ENCODE results near the gene YWHAG. TPM values are rescaled to one million over a fixed set of nuclear protein-coding genes. Genes with fewer than 3 reads are reported as not detected.
"Not testable (repeated sequence)": the region's sequence is repeated elsewhere in the genome, so short reads cannot be mapped to it uniquely, and the experiment has no call there.

Gene YWHAG
- total RNA-seq, 1 donor from 2014 or later: 205 TPM

DNA sequence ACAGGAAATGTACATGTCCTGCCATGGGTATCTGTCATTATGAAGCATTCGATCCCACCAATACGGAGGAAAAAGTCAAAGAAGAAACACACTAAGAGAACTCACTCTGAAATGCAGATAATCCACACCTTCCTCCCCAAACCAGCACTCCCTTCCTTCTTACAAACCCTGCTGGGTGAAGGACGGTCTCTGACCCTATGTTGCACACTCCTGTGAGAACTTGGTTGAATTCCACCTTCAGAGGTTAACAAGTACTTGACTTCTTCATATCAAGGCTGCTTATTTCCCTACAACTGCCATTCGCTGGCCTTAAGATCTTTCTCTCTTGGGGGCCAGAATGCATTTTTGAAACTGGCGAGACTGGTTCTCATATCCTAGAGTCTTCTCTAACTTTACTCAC, 16.6 kb downstream of the YWHAG start:
- Mint-ChIP-seq H3K4me3 (ENCODE audit: unreplicated experiment) (no peak overlapping the region), H3K27me3 (ENCODE audit: low read depth) (no peaks in the 10 kb centered on the region), H3K4me1 (ENCODE audit: low read depth) (peaks cover 76% of the 10 kb centered on the region), H3K27ac (ENCODE audit: unreplicated experiment) (peak overlapping the region; percentile 75), H3K36me3 (ENCODE audit: low read depth) (peaks cover 28% of the 10 kb centered on the region), H3K9me3 (ENCODE audit: low read depth) (no peaks in the 10 kb centered on the region)
- TF ChIP-seq, protein P1, sequence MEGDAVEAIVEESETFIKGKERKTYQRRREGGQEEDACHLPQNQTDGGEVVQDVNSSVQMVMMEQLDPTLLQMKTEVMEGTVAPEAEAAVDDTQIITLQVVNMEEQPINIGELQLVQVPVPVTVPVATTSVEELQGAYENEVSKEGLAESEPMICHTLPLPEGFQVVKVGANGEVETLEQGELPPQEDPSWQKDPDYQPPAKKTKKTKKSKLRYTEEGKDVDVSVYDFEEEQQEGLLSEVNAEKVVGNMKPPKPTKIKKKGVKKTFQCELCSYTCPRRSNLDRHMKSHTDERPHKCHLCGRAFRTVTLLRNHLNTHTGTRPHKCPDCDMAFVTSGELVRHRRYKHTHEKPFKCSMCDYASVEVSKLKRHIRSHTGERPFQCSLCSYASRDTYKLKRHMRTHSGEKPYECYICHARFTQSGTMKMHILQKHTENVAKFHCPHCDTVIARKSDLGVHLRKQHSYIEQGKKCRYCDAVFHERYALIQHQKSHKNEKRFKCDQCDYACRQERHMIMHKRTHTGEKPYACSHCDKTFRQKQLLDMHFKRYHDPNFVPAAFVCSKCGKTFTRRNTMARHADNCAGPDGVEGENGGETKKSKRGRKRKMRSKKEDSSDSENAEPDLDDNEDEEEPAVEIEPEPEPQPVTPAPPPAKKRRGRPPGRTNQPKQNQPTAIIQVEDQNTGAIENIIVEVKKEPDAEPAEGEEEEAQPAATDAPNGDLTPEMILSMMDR (IDR thresholded peaks at IDR 0.05): no peak
- no peak for DNase-seq (ENCODE audit: low spot score)

DNA sequence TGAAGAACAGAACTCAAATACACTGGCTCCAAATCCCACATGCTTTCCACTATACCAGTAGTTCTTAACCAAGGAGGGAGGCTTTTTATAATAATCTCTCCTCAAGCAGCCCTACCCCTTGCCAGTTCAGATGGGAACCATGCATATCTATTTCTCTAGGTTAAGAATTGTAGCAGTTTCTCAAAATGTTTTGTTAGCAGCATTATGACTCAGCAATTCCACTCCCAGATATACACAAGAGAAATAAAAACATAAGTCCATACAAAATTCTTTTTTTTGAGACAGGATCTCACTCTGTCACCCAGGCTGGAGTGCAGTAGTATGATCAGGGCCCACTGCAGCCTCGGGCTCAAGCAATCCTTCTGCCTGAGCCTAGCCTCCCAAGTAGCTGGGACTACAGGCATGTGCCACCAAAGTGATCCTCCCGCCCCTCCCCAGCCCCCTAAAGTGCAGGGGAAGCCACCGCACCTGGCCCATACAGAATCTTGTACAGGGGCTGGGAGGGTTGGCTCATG, 18.1 kb downstream of the YWHAG start:
- no peak for DNase-seq (ENCODE audit: low spot score)
- no peaks in the 10 kb centered on the region for H3K9me3 Mint-ChIP-seq (ENCODE audit: low read depth)
- H3K27me3 Mint-ChIP-seq (ENCODE audit: low read depth): no peaks in the 10 kb centered on the region
- TF ChIP-seq, protein P1 (IDR thresholded peaks at IDR 0.05): no peak
- H3K4me3 Mint-ChIP-seq (ENCODE audit: unreplicated experiment): no peak overlapping the region
- H3K36me3 Mint-ChIP-seq (ENCODE audit: low read depth): peaks cover 18% of the 10 kb centered on the region
- H3K27ac Mint-ChIP-seq (ENCODE audit: unreplicated experiment): peak overlapping the region; percentile 75
- peaks cover 74% of the 10 kb centered on the region for H3K4me1 Mint-ChIP-seq (ENCODE audit: low read depth)

DNA sequence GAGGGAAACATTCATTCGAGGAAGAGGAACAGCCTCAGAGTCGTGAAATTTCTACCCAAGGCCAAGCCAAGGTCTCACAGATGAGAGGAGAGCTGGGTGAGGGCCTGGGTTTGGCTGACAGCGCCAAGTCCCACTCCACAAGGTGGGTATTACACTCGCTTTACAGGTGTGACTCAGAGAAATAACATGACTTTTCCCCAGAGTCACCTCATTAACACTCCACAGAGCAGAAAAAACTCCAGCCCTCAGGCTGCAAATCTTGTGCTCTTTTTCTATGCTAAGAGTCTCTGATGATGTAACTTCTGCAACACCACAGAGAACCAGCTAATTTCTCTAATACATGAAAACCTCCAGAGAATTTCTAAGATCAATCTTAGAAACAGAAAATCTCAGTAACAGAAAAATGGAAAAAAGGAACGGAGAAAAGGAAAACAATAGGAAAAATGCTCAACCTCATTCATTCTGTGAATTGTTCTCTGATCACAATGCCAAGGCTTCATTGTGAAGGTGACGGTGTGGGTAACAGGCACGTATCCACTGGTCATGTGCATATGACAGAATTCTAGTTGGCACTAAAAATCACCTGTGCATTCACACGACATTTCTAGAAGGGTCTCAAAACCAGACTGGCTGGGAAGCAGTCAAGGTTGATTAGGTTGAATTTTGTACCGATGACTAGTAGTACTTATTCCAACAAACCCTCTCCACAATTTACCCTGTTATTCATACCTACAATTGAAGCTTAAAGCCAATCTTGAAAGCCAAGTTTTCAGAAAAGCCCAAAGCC, 20.3 kb downstream of the YWHAG start:
- H3K27ac Mint-ChIP-seq (ENCODE audit: unreplicated experiment): peak overlapping the region; percentile 86
- TF ChIP-seq, protein P1 (IDR thresholded peaks at IDR 0.05): no peak
- peaks cover 75% of the 10 kb centered on the region for H3K4me1 Mint-ChIP-seq (ENCODE audit: low read depth)
- peaks cover 7% of the 10 kb centered on the region for H3K36me3 Mint-ChIP-seq (ENCODE audit: low read depth)
- H3K9me3 Mint-ChIP-seq (ENCODE audit: low read depth): no peaks in the 10 kb centered on the region
- DNase-seq (ENCODE audit: low spot score): no peak
- H3K27me3 Mint-ChIP-seq (ENCODE audit: low read depth): no peaks in the 10 kb centered on the region
- no peak overlapping the region for H3K4me3 Mint-ChIP-seq (ENCODE audit: unreplicated experiment)

- Mint-ChIP-seq H3K36me3 (ENCODE audit: low read depth) (peaks cover 3% of the 10 kb centered on the region), H3K4me3 (ENCODE audit: unreplicated experiment) (no peak overlapping the region), H3K4me1 (ENCODE audit: low read depth) (peaks cover 75% of the 10 kb centered on the region), H3K27ac (ENCODE audit: unreplicated experiment) (peak overlapping the region; percentile 86), H3K27me3 (ENCODE audit: low read depth) (no peaks in the 10 kb centered on the region), H3K9me3 (ENCODE audit: low read depth) (no peaks in the 10 kb centered on the region)
- DNase-seq (ENCODE audit: low spot score): no peak
- TF ChIP-seq, protein P1 (IDR thresholded peaks at IDR 0.05): no peak
Measured at GRCh38 chr7:76337147-76337546, 21.6 kb downstream of the YWHAG start.

- Mint-ChIP-seq H3K36me3 (ENCODE audit: low read depth) (peaks cover 6% of the 10 kb centered on the region), H3K27me3 (ENCODE audit: low read depth) (no peaks in the 10 kb centered on the region), H3K27ac (ENCODE audit: unreplicated experiment) (peak overlapping the region; percentile 57), H3K9me3 (ENCODE audit: low read depth) (no peaks in the 10 kb centered on the region), H3K4me3 (ENCODE audit: unreplicated experiment) (no peak overlapping the region), H3K4me1 (ENCODE audit: low read depth) (peaks cover 75% of the 10 kb centered on the region)
- DNase-seq (ENCODE audit: low spot score): no peak
- TF ChIP-seq, protein P1 (IDR thresholded peaks at IDR 0.05): no peak
Measured at GRCh38 chr7:76336094-76336493, 22.7 kb downstream of the YWHAG start.

GRCh38 chr7:76335417-76335816, 23.4 kb downstream of the YWHAG start:
- not testable (repeated sequence) for H3K36me3 Mint-ChIP-seq (ENCODE audit: low read depth); DNase-seq (ENCODE audit: low spot score); H3K4me3 Mint-ChIP-seq (ENCODE audit: unreplicated experiment); H3K9me3 Mint-ChIP-seq (ENCODE audit: low read depth); H3K27me3 Mint-ChIP-seq (ENCODE audit: low read depth)
- Mint-ChIP-seq H3K4me1 (ENCODE audit: low read depth) (peaks cover 72% of the 10 kb centered on the region), H3K27ac (ENCODE audit: unreplicated experiment) (peak overlapping the region; percentile 2)
